RWPE1 (cell line): ENCODE results near the gene THADA.

Experiments
- CTCF ChIA-PET: fragments of 350-600 bp; sonication (Branson Sonifier 250); formaldehyde crosslinking; extraction: SDS; loops from one replicate; lab custom pipeline; 2021; lab: Yijun Ruan, JAX
- POLR2A ChIA-PET: fragments of 400-600 bp; formaldehyde crosslinking; extraction: SDS; loops from one replicate; lab custom pipeline; 2020; ENCODE audit warnings: antibody characterized with exemption; ENCODE audit not compliant: low non-redundant PET; lab: Yijun Ruan, JAX
- DNase-seq: peaks from one replicate; pipeline ENCODE4 v3.0.0; 2012; ENCODE audit warnings: low spot score
- H3K27ac ChIP-seq: fragments of 450-650 bp; 2 replicates; pipeline ENCODE4 v1.5.1; 2017
- CTCF ChIP-seq: fragments of 450-650 bp; conservative IDR thresholded peaks from 2 replicates; pipeline ENCODE4 v1.5.1; 2017; ENCODE audit warnings: low read depth, mild to moderate bottlenecking

THADA gene

GRCh38 chr2:43515248-43515647 is 80.6 kb downstream of the THADA start:
- no peak for TF ChIP-seq CTCF
- CTCF ChIA-PET = no interaction called here
- no peak overlapping the region for H3K27ac ChIP-seq
- POLR2A ChIA-PET = no interaction called here
- no peak for DNase-seq

GRCh38 chr2:43513796-43514195 is 82.0 kb downstream of the THADA start:
- no peak overlapping the region for H3K27ac ChIP-seq
- TF ChIP-seq CTCF = no peak
- CTCF ChIA-PET = no interaction called here
- no peak for DNase-seq
- POLR2A ChIA-PET = no interaction called here

GRCh38 chr2:43513216-43513615 is 82.6 kb downstream of the THADA start:
- no peak for TF ChIP-seq CTCF
- DNase-seq = no peak
- H3K27ac ChIP-seq = no peak overlapping the region
- ChIA-PET POLR2A (no interaction called here), CTCF (no interaction called here)

GRCh38 chr2:43511199-43511598 is 84.6 kb downstream of the THADA start:
- no peak for DNase-seq
- TF ChIP-seq CTCF = no peak
- CTCF ChIA-PET = interaction anchor here (0.6 kb wide), 1 partner anchor 847 kb away, joined by 3 read pairs; no protein-coding TSS in a partner anchor
- no peak overlapping the region for H3K27ac ChIP-seq
- POLR2A ChIA-PET = no interaction called here

GRCh38 chr2:43509886-43510285 is 86.0 kb downstream of the THADA start:
- no peak for TF ChIP-seq CTCF
- DNase-seq = no peak
- no peak overlapping the region for H3K27ac ChIP-seq
- ChIA-PET POLR2A (no interaction called here), CTCF (no interaction called here)

- no peak overlapping the region for H3K27ac ChIP-seq
- POLR2A ChIA-PET = no interaction called here
- CTCF ChIA-PET = no interaction called here
- TF ChIP-seq CTCF = no peak
- no peak for DNase-seq
These were observed 87.6 kb downstream of the THADA start for GRCh38 chr2:43508209-43508608.

- ChIA-PET CTCF (interaction anchor here (0.5 kb wide), 1 partner anchor 1457 kb away, joined by 4 read pairs; no protein-coding TSS in a partner anchor), POLR2A (no interaction called here)
- no peak for TF ChIP-seq CTCF
- DNase-seq = peak; percentile 43
- H3K27ac ChIP-seq = no peak overlapping the region
These were observed 88.7 kb downstream of the THADA start for GRCh38 chr2:43507137-43507536.
